GM18951 (cell line): Measurements from ENCODE around the gene EZH1.
"Not testable (repeated sequence)": the region's sequence is repeated elsewhere in the genome, so short reads cannot be mapped to it uniquely, and the experiment has no call there.

Experiments used
- POLR2A ChIP-seq: IDR thresholded peaks from 4 replicates; pipeline ENCODE4 v1.6.1; 2011; ENCODE audit warnings: mild to moderate bottlenecking; ENCODE audit not compliant: insufficient read length, insufficient read depth; ENCODE audit errors: extremely low read depth
- in situ Hi-C: fragments of 300-500 bp; cut with MboI; formaldehyde crosslinking; loops from one replicate; pipeline ENCODE4 v1.12.0; 2022; ENCODE audit warnings: low sequenced_read_pairs, mixed read lengths, inconsistent platforms; ENCODE audit not compliant: unreplicated experiment

EZH1 gene

DNA sequence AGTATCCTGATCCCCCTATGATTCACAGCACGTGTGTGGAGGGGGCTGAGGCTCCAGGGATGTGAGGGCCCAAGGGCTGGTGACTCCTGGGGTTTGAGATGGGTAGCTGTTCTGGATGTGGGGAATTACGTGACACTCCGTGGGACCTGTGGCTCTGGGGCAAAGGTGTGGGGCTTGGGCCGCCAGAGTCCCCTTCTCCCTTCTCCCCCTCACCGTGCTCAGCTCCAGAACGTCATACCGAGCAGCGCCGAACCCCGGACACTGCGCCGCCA, 75.2 kb downstream of the EZH1 start:
- TF ChIP-seq POLR2A: no peak
- in situ Hi-C loops: no loop called here

GRCh38 chr17:42667088-42667951, 77.5 kb downstream of the EZH1 start:
- no peak for TF ChIP-seq POLR2A
- in situ Hi-C loops: no loop called here

- in situ Hi-C loops: not testable (repeated sequence)
Observed at GRCh38 chr17:42666126-42666525, 78.7 kb downstream of the EZH1 start.

DNA sequence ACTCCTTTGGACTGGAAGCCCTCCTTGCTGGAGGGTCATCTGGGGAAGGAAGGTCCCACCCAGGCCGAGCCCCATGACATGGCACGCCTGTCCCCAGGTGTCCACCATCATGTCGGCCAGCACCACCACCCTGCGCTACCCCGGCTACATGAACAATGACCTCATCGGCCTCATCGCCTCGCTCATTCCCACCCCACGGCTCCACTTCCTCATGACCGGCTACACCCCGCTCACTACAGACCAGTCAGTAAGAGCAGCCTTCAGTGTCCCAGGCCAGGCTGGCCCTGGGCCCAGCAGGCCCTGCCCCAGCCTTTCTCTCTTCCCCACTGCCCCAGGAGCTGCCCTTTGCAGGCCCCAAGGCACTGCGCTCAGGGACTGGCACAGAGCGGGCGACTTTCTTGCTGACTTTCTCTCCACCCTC, 79.2 kb downstream of the EZH1 start:
- in situ Hi-C loops: no loop called here

GRCh38 chr17:42660692-42661345, 84.0 kb downstream of the EZH1 start:
- in situ Hi-C loops: no loop called here
- TF ChIP-seq POLR2A: no peak

More for the DNA sequence above, 79.2 kb downstream of the EZH1 start:
- TF ChIP-seq POLR2A: no peak

DNA sequence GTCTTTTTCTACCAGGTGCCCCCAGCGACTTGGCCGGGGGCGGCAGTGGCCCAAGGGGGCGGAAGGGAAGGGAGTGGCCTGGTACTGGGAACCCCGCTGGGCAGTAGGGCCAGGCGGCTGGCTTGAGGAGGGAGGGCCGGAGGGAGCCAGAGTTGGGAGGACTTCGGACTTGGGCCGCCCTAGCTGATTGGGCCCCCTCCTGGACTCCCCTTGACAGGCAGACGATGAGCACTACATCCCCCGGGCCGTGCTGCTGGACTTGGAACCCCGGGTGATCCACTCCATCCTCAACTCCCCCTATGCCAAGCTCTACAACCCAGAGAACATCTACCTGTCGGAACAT, 84.9 kb downstream of the EZH1 start:
- in situ Hi-C loops: not testable (repeated sequence)

DNA sequence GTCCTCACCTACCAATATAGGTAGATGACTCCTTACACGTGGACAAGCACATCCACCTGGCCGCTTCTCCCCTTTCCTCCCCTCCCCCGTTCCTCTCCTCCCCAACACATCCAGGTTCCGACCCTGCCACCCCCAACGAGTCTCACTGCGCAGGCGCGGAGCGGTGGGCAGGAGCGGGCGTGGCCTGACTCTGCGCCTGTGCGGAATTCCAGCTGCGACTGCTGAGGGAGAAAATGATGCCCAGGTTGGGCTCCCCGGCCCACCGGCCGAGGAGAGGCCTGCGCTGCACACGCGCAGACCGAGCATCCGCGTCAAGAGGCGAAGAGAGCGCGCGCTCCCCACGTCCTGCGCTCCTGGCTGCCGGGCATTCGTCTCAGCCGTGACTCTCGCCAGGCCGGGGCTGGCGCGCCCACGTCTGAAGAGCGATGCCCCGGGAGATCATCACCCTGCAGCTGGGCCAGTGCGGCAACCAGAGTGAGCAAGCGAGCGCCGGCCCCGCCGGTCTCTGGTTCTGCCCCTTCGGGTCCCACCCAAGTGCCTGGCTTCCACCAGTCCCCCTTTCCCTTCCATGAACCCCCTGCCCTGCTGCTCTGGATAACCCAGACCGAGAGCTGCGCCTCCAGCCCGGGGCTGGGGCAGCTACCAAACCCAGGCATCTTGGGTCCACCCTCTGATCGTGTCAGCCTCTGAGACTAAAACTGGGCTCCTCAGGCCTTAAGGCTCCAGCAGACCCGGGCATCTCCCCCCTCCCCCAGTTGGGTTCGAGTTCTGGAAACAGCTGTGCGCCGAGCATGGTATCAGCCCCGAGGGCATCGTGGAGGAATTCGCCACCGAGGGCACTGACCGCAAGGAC, 85.5 kb downstream of the EZH1 start, which contains the start of gene TUBG2:
TSS of gene TUBG2 (plus strand) at position 206 of the 853 bp plus-strand sequence. CDS start at position 426, 220 bp downstream.
- in situ Hi-C loops: no loop called here
- peak; percentile 82 for TF ChIP-seq POLR2A

- in situ Hi-C loops: no loop called here
- TF ChIP-seq POLR2A: no peak
Observed at GRCh38 chr17:42657824-42658588, 86.8 kb downstream of the EZH1 start.

- TF ChIP-seq POLR2A: no peak
- in situ Hi-C loops: no loop called here
Observed at GRCh38 chr17:42655528-42655927, 89.3 kb downstream of the EZH1 start.

GRCh38 chr17:42653179-42654124, 91.4 kb downstream of the EZH1 start:
- in situ Hi-C loops: no loop called here
- no peak for TF ChIP-seq POLR2A

DNA sequence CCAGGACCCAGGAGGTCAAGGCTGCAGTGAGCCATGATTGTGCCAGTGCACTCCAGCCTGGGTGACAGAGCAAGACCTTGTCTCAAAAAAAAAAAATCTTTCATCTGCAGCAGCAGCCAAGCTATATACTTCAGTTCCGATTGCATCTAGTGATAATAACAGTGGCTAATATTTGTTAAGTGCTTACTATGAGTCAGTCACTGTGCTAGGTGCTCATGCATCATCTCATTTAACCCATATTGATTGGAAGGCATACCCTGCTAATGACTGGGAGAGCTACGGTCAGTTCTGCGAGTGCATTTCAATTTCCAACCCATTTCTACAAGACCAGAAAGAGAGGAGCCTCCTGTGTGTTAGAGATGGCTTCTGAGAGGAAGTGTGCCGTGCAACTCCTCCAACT, 93.4 kb downstream of the EZH1 start:
- in situ Hi-C loops: no loop called here
- TF ChIP-seq POLR2A: no peak
